RWPE1 (cell line): ENCODE measurements around the gene OR6V1.

ENCODE experiments used
- CTCF ChIA-PET: fragments of 350-600 bp; sonication (Branson Sonifier 250); formaldehyde crosslinking; extraction: SDS; loops from one replicate; lab custom pipeline; 2021; lab: Yijun Ruan, JAX
- POLR2A ChIA-PET: fragments of 400-600 bp; formaldehyde crosslinking; extraction: SDS; loops from one replicate; lab custom pipeline; 2020; ENCODE audit warnings: antibody characterized with exemption; ENCODE audit not compliant: low non-redundant PET; lab: Yijun Ruan, JAX
- DNase-seq: peaks from one replicate; pipeline ENCODE4 v3.0.0; 2012; ENCODE audit warnings: low spot score
- H3K27ac ChIP-seq: fragments of 450-650 bp; 2 replicates; pipeline ENCODE4 v1.5.1; 2017
- TF ChIP-seq, protein P1 (sequence below): fragments of 450-650 bp; conservative IDR thresholded peaks from 2 replicates; pipeline ENCODE4 v1.5.1; 2017; ENCODE audit warnings: low read depth, mild to moderate bottlenecking

The OR6V1 gene

DNA sequence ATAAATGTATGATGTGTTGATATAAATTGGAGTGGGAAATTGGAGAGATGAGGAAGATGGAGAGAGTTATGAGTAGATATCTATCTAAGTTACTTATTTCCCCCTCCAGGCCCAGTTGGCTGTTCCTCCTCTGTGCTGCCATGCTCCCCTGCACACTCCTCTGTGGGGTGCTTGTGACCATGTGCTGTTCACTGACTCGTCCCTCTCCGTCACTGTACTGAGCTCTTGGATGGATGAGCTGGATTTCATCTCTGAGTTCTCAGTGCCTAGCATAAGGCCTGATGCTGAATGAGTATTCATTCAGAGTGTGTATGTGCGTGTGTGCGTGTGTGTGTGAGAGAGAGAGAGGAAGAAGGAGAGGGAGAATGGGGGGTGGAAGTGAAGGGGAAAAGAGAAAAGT lies 39.7 kb upstream of the OR6V1 start:
- POLR2A ChIA-PET: no interaction called here
- no peak overlapping the region for H3K27ac ChIP-seq
- no peak for DNase-seq
- TF ChIP-seq, protein P1, sequence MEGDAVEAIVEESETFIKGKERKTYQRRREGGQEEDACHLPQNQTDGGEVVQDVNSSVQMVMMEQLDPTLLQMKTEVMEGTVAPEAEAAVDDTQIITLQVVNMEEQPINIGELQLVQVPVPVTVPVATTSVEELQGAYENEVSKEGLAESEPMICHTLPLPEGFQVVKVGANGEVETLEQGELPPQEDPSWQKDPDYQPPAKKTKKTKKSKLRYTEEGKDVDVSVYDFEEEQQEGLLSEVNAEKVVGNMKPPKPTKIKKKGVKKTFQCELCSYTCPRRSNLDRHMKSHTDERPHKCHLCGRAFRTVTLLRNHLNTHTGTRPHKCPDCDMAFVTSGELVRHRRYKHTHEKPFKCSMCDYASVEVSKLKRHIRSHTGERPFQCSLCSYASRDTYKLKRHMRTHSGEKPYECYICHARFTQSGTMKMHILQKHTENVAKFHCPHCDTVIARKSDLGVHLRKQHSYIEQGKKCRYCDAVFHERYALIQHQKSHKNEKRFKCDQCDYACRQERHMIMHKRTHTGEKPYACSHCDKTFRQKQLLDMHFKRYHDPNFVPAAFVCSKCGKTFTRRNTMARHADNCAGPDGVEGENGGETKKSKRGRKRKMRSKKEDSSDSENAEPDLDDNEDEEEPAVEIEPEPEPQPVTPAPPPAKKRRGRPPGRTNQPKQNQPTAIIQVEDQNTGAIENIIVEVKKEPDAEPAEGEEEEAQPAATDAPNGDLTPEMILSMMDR: no peak
- CTCF ChIA-PET: interaction anchor here (1.9 kb wide), 1 partner anchor 203 kb away, joined by 9 read pairs; no protein-coding TSS in a partner anchor

DNA sequence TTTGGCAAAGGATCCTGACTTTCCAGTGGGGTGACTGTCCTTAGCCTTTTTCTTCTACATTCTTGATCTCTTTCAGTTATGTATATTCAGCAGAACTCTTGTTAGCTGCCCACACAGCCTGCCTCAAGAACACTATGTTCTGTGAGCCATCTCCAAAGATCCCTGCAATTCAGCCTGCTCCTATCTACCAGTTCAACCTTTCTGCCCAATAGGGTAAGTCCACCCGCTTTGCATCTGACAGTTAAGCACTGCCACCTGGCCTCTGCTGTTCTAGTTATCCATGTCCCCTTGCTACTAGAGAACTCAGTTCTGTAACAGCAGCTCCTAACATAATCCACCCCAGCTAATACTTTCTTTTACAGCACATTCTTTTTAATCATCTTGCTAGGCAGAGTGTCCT lies 38.7 kb upstream of the OR6V1 start:
- no peak overlapping the region for H3K27ac ChIP-seq
- TF ChIP-seq, protein P1: no peak
- ChIA-PET CTCF (interaction anchor here (0.5 to 1.5 kb wide), 3 partner anchors 110 to 202 kb away, joined by 3 to 5 read pairs (median 5); no protein-coding TSS in a partner anchor), POLR2A (no interaction called here)
- no peak for DNase-seq

DNA sequence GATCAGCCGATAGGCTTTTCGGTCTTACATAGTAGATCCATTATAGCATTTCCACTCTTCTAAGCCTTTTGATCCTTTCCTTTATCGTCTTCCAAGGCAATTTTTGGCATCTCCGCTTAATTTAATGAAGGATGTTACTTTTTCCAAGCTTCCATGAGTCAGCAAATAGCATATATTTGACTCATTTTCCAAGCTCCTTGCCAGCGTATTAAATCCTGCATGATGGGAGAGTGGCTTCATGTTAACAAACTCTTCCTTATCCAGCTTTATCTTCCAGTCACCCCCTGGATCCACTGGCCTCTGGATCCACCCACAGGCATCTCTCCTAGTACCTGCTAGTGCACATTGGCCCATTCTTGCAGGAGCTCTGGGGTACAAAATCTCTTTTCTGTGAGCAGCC lies 38.2 kb upstream of the OR6V1 start:
- ChIA-PET CTCF (interaction anchor here (1.5 kb wide), 1 partner anchor 201 kb away, joined by 5 read pairs; no protein-coding TSS in a partner anchor), POLR2A (no interaction called here)
- DNase-seq: no peak
- no peak overlapping the region for H3K27ac ChIP-seq
- TF ChIP-seq, protein P1: no peak

DNA sequence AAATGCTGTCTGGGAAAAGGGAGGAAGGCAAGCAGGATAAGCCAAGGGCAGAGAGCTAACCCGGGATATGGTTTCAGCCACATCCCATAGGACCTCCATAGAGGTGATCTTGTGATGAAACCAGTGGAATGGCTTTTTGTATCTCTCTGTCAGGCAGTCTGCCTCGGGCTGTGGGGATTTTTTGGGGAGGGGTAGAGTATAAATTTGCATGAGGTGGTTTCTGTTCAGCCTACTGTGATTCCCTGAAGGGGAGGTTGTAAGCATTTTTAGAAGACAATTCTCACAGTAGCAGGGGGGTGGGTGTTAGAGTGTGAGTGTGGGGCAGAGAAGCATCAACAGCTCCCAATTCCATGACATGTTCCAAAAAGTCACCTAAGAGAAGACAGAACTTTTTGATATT lies 37.1 kb upstream of the OR6V1 start:
- ChIA-PET CTCF (interaction anchor here (1.0 kb wide), 1 partner anchor 200 kb away, joined by 5 read pairs; no protein-coding TSS in a partner anchor), POLR2A (no interaction called here)
- TF ChIP-seq, protein P1: no peak
- H3K27ac ChIP-seq: no peak overlapping the region
- no peak for DNase-seq

DNA sequence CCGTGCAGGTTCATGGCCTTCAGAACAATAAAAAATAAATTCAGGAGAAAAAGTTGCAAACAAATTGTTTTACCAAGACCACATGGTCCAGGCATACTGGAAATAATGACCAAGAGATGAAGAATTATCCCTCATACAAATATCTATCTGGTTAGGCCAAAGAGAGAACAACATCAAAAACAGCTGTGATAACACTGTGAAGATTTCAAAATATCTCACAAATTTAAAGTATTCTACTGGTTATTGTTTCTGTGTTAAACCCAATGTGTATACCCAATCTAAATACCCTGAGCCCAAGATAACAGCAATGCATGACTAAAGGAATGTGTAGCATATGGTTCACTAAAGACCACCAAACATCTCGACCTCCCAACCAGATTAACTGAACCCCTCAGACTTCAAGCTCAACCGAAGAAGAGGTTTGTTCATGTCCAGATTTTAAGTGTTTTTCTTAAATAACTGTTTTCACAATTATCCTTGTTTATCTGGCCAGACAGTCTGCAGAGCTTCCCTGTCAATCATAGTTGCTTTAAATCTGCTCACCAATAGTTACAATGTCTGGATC lies 36.1 kb upstream of the OR6V1 start:
- ChIA-PET POLR2A (no interaction called here), CTCF (interaction anchor here (0.7 kb wide), 1 partner anchor 199 kb away, joined by 3 read pairs; no protein-coding TSS in a partner anchor)
- DNase-seq: no peak
- TF ChIP-seq, protein P1: no peak
- no peak overlapping the region for H3K27ac ChIP-seq

DNA sequence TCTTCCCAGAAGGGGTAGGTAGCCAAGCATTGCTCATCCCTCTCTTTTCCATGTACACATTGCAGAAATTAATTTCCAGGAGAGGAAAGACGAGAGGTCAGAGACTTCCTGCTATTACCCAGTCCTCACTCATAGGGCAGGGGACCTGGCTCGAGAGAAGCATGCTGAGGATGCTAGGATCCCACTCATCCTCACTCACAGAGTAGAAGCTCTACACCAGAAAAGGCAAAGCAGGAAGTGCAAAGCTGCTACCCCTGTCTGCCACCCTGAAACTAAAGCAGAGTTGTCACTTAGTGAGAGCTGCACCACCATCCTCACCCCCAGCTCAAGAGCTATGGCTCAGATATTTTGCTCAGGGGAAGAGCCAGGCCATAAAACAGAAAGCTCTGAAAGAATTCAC lies 35.1 kb upstream of the OR6V1 start:
- DNase-seq: no peak
- CTCF ChIA-PET: no interaction called here
- TF ChIP-seq, protein P1: no peak
- POLR2A ChIA-PET: no interaction called here
- H3K27ac ChIP-seq: no peak overlapping the region
